Gastroesophageal sphincter (tissue), 3 donors: Measurements from ENCODE around the gene MFNG.

Source experiments
- CTCF ChIP-seq, 4 experiments: fragments of 200-600 bp in 2 of 4; fragments of 450-650 bp in 2 of 4; sonication (generic) in 1 of 4; IDR thresholded peaks; one replicate each; pipeline ENCODE4 v1.5.1; 2017 to 2019; ENCODE audit warnings: antibody characterized with exemption in 4 of 4, mild to moderate bottlenecking in 2 of 4, moderate library complexity in 2 of 4
- EP300 ChIP-seq: sonication (generic); formaldehyde crosslinking; IDR thresholded peaks from one replicate; pipeline ENCODE4 v1.6.1; 2017; ENCODE audit warnings: antibody characterized with exemption, mild to moderate bottlenecking
- POLR2A ChIP-seq, 2 donors: fragments of 450-650 bp; IDR thresholded peaks; one replicate each; pipeline ENCODE4 v1.6.1; 2017; ENCODE audit warnings: antibody characterized with exemption in 2 of 2, mild to moderate bottlenecking in 2 of 2, moderate library complexity in 1 of 2
- POLR2AphosphoS5 ChIP-seq: sonication (generic); formaldehyde crosslinking; IDR thresholded peaks from one replicate; pipeline ENCODE4 v1.6.1; 2017; ENCODE audit warnings: antibody characterized with exemption

GRCh38 chr22:37497062-37497599 lies 10.9 kb upstream of the MFNG start:
- TF ChIP-seq CTCF (IDR thresholded peaks at IDR 0.05) (no peak), POLR2A (IDR thresholded peaks at IDR 0.05) (no peak), POLR2AphosphoS5 (no peak), EP300 (no peak)
